ENCODE data around the gene OR10P1. TPM values are rescaled to one million over a fixed set of nuclear protein-coding genes. Genes with fewer than 3 reads are reported as not detected.
A peak's percentile ranks its signal among the peaks of the same experiment; 100 is the strongest.

The OR10P1 gene
- total and polyA plus RNA-seq, 3 donors from 2014 or later = not detected

GRCh38 chr12:55651299-55651683 lies 14.6 kb downstream of the OR10P1 start:
- TF ChIP-seq CTCF (IDR thresholded peaks at IDR 0.05) (no peak), POLR2A (IDR thresholded peaks at IDR 0.05) (no peak)
- Histone ChIP-seq H3K4me3 (no peak overlapping the region), H3K27ac (no peak overlapping the region), H3K27me3 (no peaks in the 10 kb centered on the region), H3K4me1 (peaks cover 2% of the 10 kb centered on the region), H3K9me3 (no peaks in the 10 kb centered on the region), H3K36me3 (ENCODE audit: low read depth, missing control alignments) (no peaks in the 10 kb centered on the region)
- DNase-seq = no peak
- WGBS, 2 donors = 81 to 88% methylated on average over 5 of the region's 5 CpGs
- intact Hi-C loops (cut with DNase I; ENCODE audit: low total_unique reads) = no loop called here

GRCh38 chr12:55652352-55652751 lies 15.7 kb downstream of the OR10P1 start:
- intact Hi-C loops (cut with DNase I; ENCODE audit: low total_unique reads) = no loop called here
- WGBS, 2 donors = 92 to 95% methylated on average over 3 of the region's 3 CpGs

GRCh38 chr12:55653031-55653430 lies 16.3 kb downstream of the OR10P1 start:
- no peaks in the 10 kb centered on the region for H3K36me3 ChIP-seq (ENCODE audit: low read depth, missing control alignments)
- 71 to 72% methylated on average over 3 of the region's 3 CpGs for WGBS, 2 donors
- H3K27ac ChIP-seq = no peak overlapping the region
- no peak overlapping the region for H3K4me3 ChIP-seq
- no peak for DNase-seq
- intact Hi-C loops (cut with DNase I; ENCODE audit: low total_unique reads) = no loop called here
- H3K27me3 ChIP-seq = no peaks in the 10 kb centered on the region
- peaks cover 8% of the 10 kb centered on the region for H3K4me1 ChIP-seq
- no peak for TF ChIP-seq POLR2A (IDR thresholded peaks at IDR 0.05)
- no peak for TF ChIP-seq CTCF (IDR thresholded peaks at IDR 0.05)
- no peaks in the 10 kb centered on the region for H3K9me3 ChIP-seq

More at GRCh38 chr12:55652352-55652751, 15.7 kb downstream of the OR10P1 start:
- no peak for DNase-seq
- H3K36me3 ChIP-seq (ENCODE audit: low read depth, missing control alignments) = no peaks in the 10 kb centered on the region
- H3K27me3 ChIP-seq = no peaks in the 10 kb centered on the region
- peaks cover 6% of the 10 kb centered on the region for H3K4me1 ChIP-seq
- TF ChIP-seq CTCF (IDR thresholded peaks at IDR 0.05) = no peak
- no peak for TF ChIP-seq POLR2A (IDR thresholded peaks at IDR 0.05)
- no peaks in the 10 kb centered on the region for H3K9me3 ChIP-seq
- no peak overlapping the region for H3K4me3 ChIP-seq
- H3K27ac ChIP-seq = no peak overlapping the region

GRCh38 chr12:55654511-55655214 lies 18.0 kb downstream of the OR10P1 start:
- Histone ChIP-seq H3K36me3 (ENCODE audit: low read depth, missing control alignments) (no peaks in the 10 kb centered on the region), H3K27me3 (no peaks in the 10 kb centered on the region), H3K9me3 (no peaks in the 10 kb centered on the region), H3K4me3 (no peak overlapping the region), H3K4me1 (peaks cover 15% of the 10 kb centered on the region), H3K27ac (no peak overlapping the region)
- DNase-seq = no peak
- intact Hi-C loops (cut with DNase I; ENCODE audit: low total_unique reads) = no loop called here
- TF ChIP-seq POLR2A (IDR thresholded peaks at IDR 0.05) = no peak
- TF ChIP-seq CTCF (IDR thresholded peaks at IDR 0.05) = no peak
- 49 to 73% methylated on average over 15 to 17 of the region's 17 CpGs for WGBS, 2 donors

- Histone ChIP-seq H3K27me3 (no peaks in the 10 kb centered on the region), H3K4me3 (no peak overlapping the region), H3K27ac (peak overlapping the region in 1 of 2 donors; percentile 24), H3K36me3 (ENCODE audit: low read depth, missing control alignments) (no peaks in the 10 kb centered on the region), H3K4me1 (peaks cover 15% of the 10 kb centered on the region), H3K9me3 (no peaks in the 10 kb centered on the region)
- WGBS, 2 donors = 89 to 90% methylated on average over 1 to 4 of the region's 4 CpGs
- TF ChIP-seq POLR2A (IDR thresholded peaks at IDR 0.05) = no peak
- no peak for TF ChIP-seq CTCF (IDR thresholded peaks at IDR 0.05)
- intact Hi-C loops (cut with DNase I; ENCODE audit: low total_unique reads) = no loop called here
- no peak for DNase-seq
These were observed 20.5 kb downstream of the OR10P1 start for GRCh38 chr12:55657212-55657611.

Data from testis (tissue), 3 donors.